CD8-positive, alpha-beta memory T cell (primary cell): Measurements from ENCODE around the gene ANTXR1. TPM values are rescaled to one million over a fixed set of nuclear protein-coding genes. Genes with fewer than 3 reads are reported as not detected.

Source experiments
- CTCF ChIA-PET: fragments of 350-600 bp; sonication (Branson Sonifier 250); formaldehyde crosslinking; loops from one replicate; lab custom pipeline; 2021; ENCODE audit warnings: antibody characterized with exemption; lab: Charles Lee
- POLR2A ChIA-PET: fragments of 350-600 bp; sonication (Branson Sonifier 250); formaldehyde crosslinking; loops from one replicate; lab custom pipeline; 2021; ENCODE audit warnings: antibody characterized with exemption; lab: Charles Lee
- DNase-seq, 5 donors: peaks; one replicate each; pipeline versions ENCODE4 v3.0.0 to v3.0.0-alpha.2; 2020 to 2022; ENCODE audit warnings: mixed read lengths in 1 of 5
- H3K27ac ChIP-seq: one replicate; pipeline ENCODE4 v1.7.0; 2013; ENCODE audit warnings: low read depth, mild to moderate bottlenecking, low read length, moderate library complexity
- H3K27me3 ChIP-seq: 2 replicates; pipeline ENCODE4 v1.7.0; 2013; ENCODE audit warnings: low read length, mild to moderate bottlenecking; ENCODE audit not compliant: insufficient read depth, poor library complexity, severe bottlenecking
- H3K36me3 ChIP-seq: 2 replicates; pipeline ENCODE4 v1.7.0; 2013; ENCODE audit warnings: mild to moderate bottlenecking, low read length, moderate library complexity; ENCODE audit not compliant: insufficient read depth
- H3K4me1 ChIP-seq: 2 replicates; pipeline ENCODE4 v1.7.0; 2013; ENCODE audit warnings: mild to moderate bottlenecking, low read length, moderate library complexity; ENCODE audit not compliant: insufficient read depth
- H3K4me3 ChIP-seq: 2 replicates; pipeline ENCODE4 v1.7.0; 2013; ENCODE audit warnings: mild to moderate bottlenecking, low read length
- H3K9me3 ChIP-seq: 2 replicates; pipeline ENCODE4 v1.7.0; 2013; ENCODE audit warnings: mild to moderate bottlenecking, low read length
- H3K27ac Mint-ChIP-seq, 8 donors: one replicate each; pipeline ENCODE4 v1.8.0; 2020 to 2021; ENCODE audit warnings: mixed read lengths in 8 of 8, mild to moderate bottlenecking in 6 of 8, inconsistent platforms in 3 of 8, moderate library complexity in 3 of 8
- H3K27me3 Mint-ChIP-seq, 2 donors: one replicate each; pipeline ENCODE4 v1.8.0; 2020 to 2021; ENCODE audit warnings: mixed read lengths in 2 of 2, mild to moderate bottlenecking in 1 of 2, moderate library complexity in 1 of 2
- H3K36me3 Mint-ChIP-seq, 3 donors: one replicate each; pipeline ENCODE4 v1.8.0; 2020 to 2021; ENCODE audit warnings: mixed read lengths in 3 of 3, inconsistent platforms in 1 of 3, mild to moderate bottlenecking in 1 of 3
- H3K4me1 Mint-ChIP-seq, 3 donors: one replicate each; pipeline ENCODE4 v1.8.0; 2020 to 2021; ENCODE audit warnings: mixed read lengths in 3 of 3, inconsistent platforms in 1 of 3, mild to moderate bottlenecking in 1 of 3
- H3K4me3 Mint-ChIP-seq, 7 donors: one replicate each; pipeline ENCODE4 v1.8.0; 2020 to 2021; ENCODE audit warnings: mixed read lengths in 7 of 7, mild to moderate bottlenecking in 6 of 7, moderate library complexity in 4 of 7, inconsistent platforms in 2 of 7
- H3K9me3 Mint-ChIP-seq, 5 donors: one replicate each; pipeline ENCODE4 v1.8.0; 2020 to 2022; ENCODE audit warnings: mixed read lengths in 5 of 5, mild to moderate bottlenecking in 3 of 5, moderate library complexity in 2 of 5, inconsistent platforms in 1 of 5
- polyA plus RNA-seq: library from polyadenylated mRNA; unstranded; fragments of 300-500 nt; fragmentation: Illumina TruSeq; gene quantifications from one replicate; pipeline ENCODE4 v1.2.3, GENCODE V29; 2021
- total RNA-seq, 2 experiments: library from RNA; stranded (reverse); gene quantifications; one replicate each; pipeline ENCODE4 v1.2.3, GENCODE V29; 2021

The ANTXR1 gene
- total and polyA plus RNA-seq, 3 experiments from 2014 or later = 0.22 to 0.27 TPM; not detected in 1

DNA sequence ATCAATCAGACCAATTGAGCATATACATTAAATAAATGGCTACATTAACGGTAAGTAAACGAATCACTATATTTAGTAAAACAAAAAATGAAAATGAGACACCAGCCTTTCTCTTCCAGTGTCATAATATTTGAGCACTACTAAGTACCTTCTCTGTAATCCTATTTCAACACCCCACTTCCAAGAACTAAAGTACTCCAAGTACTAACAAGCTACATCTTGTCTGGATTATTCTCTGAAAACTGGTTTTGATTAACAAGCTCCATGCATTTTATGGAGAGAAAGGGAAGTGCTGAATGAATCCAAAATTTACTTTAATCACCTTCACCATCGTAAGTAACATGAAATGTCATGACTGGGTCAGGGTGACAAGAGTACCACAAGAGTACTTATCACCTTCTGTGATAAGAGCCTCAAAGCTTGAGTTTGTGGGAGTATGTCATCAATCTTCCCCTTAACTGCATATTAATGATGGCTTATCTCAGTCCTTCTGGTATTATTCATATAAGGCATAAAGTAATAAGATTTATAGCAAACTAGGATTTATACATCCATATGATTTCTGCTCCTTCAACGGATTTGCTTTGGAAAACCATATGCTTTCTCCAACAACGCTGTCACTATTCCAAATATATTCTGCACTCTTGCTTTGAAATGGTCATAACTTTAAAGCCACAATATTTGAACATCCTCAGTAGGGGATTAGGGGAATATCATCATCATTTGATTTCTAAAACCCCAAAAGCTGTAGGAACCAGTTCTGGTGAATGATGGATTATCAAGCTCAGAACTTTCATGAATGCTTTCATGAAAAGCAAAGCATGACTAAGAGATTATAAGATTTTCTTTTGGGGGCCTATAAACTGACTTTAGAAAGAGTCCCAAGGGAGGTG is 127.0 kb downstream of the ANTXR1 start:
- no peaks in the 10 kb centered on the region for H3K36me3 Mint-ChIP-seq
- H3K4me3 ChIP-seq = no peak overlapping the region
- peaks cover 4 to 37% of the 10 kb centered on the region in 2 donors for H3K27me3 Mint-ChIP-seq
- no peaks in the 10 kb centered on the region for H3K9me3 ChIP-seq
- no peak overlapping the region for H3K27ac Mint-ChIP-seq
- no peaks in the 10 kb centered on the region for H3K36me3 ChIP-seq
- no peak overlapping the region for H3K27ac ChIP-seq
- CTCF ChIA-PET = no interaction called here
- no peak overlapping the region for H3K4me3 Mint-ChIP-seq
- H3K9me3 Mint-ChIP-seq = no peaks in the 10 kb centered on the region
- H3K4me1 Mint-ChIP-seq = no peaks in the 10 kb centered on the region
- POLR2A ChIA-PET = no interaction called here
- no peaks in the 10 kb centered on the region for H3K4me1 ChIP-seq
- H3K27me3 ChIP-seq = no peaks in the 10 kb centered on the region
- DNase-seq = no peak

DNA sequence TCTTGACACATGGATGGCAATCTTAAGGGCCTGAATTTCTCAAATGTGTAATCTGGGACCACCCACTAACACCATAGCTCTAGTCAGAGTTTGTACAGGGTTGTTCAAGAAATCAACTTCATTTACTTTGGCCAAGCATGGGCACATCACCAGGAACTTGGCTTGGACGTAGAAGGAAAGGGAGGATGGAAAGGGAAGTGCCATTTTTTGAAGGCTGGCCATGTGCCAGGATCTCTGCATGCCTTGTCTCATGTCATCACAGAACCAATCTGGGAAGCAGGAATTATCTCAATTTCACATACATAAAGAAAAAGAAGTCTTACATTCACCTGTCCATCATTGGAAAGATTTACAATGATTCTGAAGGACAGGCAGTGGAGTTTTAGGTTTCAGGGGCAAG is 128.1 kb downstream of the ANTXR1 start:
- Mint-ChIP-seq H3K4me1 (no peaks in the 10 kb centered on the region), H3K4me3 (no peak overlapping the region), H3K36me3 (no peaks in the 10 kb centered on the region), H3K9me3 (no peaks in the 10 kb centered on the region), H3K27me3 (peaks cover 4 to 31% of the 10 kb centered on the region in 2 donors), H3K27ac (no peak overlapping the region)
- ChIA-PET POLR2A (no interaction called here), CTCF (no interaction called here)
- H3K36me3 ChIP-seq = no peaks in the 10 kb centered on the region
- H3K27ac ChIP-seq = no peak overlapping the region
- no peak for DNase-seq
- no peak overlapping the region for H3K4me3 ChIP-seq
- no peaks in the 10 kb centered on the region for H3K4me1 ChIP-seq
- no peaks in the 10 kb centered on the region for H3K27me3 ChIP-seq
- H3K9me3 ChIP-seq = no peaks in the 10 kb centered on the region

DNA sequence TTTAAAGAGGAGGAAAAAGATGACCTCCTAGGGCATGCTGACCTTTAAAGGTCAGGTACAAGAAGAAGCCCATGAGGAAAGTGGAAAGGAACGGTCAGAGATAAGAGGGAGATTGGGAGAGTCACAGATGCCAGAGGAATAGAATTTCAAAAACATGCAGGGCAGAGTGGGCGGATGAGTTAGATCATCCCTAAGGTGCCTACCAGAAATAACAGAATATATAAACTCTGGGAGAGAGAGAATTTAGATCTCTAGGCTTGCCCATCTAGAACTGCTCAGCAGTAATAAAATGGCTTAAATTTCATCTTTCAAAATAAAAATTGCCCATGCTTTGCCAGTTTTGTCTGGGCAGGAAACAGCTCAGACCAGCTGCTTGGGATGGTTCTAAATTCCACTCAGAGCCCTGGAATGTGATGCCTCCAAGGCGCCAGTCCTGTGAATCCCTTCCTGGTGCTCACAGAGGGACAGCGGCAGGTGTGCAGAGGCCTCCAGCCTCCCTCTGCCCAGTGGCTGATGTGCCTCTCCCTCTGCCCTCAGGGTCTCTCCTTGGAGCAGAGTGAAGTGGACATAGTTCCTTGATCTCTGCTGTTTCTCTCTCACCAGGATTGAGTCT is 130.9 kb downstream of the ANTXR1 start:
- Mint-ChIP-seq H3K27ac (no peak overlapping the region), H3K9me3 (no peaks in the 10 kb centered on the region), H3K27me3 (peaks cover 4 to 24% of the 10 kb centered on the region in 2 donors), H3K4me1 (no peaks in the 10 kb centered on the region), H3K36me3 (no peaks in the 10 kb centered on the region), H3K4me3 (no peak overlapping the region)
- ChIA-PET CTCF (no interaction called here), POLR2A (no interaction called here)
- Histone ChIP-seq H3K36me3 (no peaks in the 10 kb centered on the region), H3K27me3 (no peaks in the 10 kb centered on the region), H3K9me3 (no peaks in the 10 kb centered on the region), H3K27ac (no peak overlapping the region), H3K4me1 (no peaks in the 10 kb centered on the region), H3K4me3 (no peak overlapping the region)
- no peak for DNase-seq

DNA sequence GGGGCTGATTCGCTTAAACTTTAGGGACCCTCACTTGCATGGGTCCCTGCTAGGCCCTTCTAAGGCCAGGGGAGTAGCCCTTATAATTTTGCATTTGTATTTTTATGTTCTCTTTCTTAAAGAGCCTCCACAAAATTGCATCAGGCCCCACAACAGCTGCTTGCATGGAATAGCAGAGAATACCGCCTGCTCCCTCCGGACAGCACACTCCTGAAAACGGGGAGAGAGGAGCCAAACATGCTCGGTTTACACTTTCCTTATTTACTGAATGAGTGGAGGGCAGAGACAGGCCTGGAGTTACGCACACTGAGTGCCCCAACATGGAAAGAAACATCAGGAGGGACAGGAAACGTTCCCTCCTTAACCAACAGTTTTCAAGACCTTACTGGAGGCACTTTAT is 132.2 kb downstream of the ANTXR1 start:
- Mint-ChIP-seq H3K4me3 (no peak overlapping the region), H3K27me3 (peaks cover 2 to 28% of the 10 kb centered on the region in 2 donors), H3K36me3 (no peaks in the 10 kb centered on the region), H3K27ac (no peak overlapping the region), H3K4me1 (no peaks in the 10 kb centered on the region), H3K9me3 (no peaks in the 10 kb centered on the region)
- POLR2A ChIA-PET = no interaction called here
- Histone ChIP-seq H3K36me3 (no peaks in the 10 kb centered on the region), H3K4me3 (no peak overlapping the region), H3K9me3 (no peaks in the 10 kb centered on the region), H3K27ac (no peak overlapping the region), H3K4me1 (no peaks in the 10 kb centered on the region), H3K27me3 (no peaks in the 10 kb centered on the region)
- CTCF ChIA-PET = no interaction called here
- no peak for DNase-seq

DNA sequence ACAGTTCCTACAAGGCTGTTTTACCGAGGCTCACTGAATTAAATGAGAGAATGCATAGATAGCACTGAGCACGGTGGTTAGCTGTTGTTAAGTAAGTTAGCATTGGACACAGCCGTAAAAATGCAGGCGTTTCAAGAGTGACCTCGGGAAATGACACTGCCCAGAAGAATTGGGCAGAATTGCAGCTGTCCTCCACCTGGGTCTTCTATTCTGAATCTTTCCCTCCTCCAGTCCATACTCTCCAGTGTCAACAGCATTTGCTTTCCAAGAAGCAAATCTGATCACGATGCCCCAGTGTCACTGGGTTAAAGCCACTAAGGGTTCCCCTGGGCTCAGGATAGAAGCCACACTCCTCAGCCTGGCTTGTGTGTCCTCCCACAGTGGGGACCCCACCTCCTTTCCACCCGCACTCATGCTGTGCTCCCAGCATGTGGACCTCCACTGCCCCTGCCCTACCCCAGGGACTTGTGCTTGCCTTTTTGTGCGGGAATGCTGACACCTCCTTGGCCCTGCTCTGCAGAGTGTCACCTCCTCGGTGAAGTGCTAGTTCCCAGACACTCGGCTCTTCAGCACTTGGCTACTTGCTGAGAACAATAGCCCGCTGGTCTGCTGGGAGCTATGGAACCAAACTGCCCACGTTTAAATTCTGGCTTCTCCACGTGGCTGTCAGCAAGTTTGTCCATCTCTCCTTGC is 135.0 kb downstream of the ANTXR1 start:
- DNase-seq = no peak
- ChIA-PET POLR2A (no interaction called here), CTCF (no interaction called here)
- Histone ChIP-seq H3K9me3 (no peaks in the 10 kb centered on the region), H3K27me3 (no peaks in the 10 kb centered on the region), H3K36me3 (no peaks in the 10 kb centered on the region), H3K4me3 (no peak overlapping the region), H3K27ac (no peak overlapping the region), H3K4me1 (no peaks in the 10 kb centered on the region)
- Mint-ChIP-seq H3K4me3 (no peak overlapping the region), H3K9me3 (no peaks in the 10 kb centered on the region), H3K4me1 (no peaks in the 10 kb centered on the region), H3K27me3 (peaks cover 2 to 32% of the 10 kb centered on the region in 2 donors), H3K27ac (no peak overlapping the region), H3K36me3 (no peaks in the 10 kb centered on the region)

DNA sequence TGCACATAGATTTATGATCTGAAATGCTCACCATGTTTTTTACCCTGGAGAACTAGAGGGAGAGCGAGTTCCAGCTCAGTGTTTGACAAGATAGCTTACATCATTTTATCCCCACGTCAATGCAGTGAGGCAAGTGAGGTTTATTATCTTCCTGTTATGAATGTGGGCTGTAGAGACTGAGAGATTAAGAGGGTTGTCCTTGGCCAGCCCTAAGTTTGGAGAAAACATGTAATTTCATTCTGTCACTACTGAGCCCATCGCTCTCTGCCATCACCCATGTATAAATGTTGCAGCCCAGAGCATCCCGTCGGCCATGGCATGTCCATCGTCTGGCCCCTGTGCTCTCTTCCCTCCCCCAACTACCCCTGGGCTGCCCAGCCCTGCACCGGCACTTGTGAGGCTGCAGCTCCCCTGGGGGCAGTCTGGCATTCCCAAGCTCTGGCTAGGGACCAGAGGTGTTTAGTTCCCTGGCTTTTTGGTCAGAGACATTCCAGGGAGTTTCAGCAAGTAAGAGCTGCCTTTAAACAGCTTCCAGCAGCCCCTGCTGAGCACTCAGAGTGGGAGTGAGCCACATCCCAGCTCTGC is 136.7 kb downstream of the ANTXR1 start:
- Mint-ChIP-seq H3K4me1 (no peaks in the 10 kb centered on the region), H3K27me3 (peaks cover 6 to 23% of the 10 kb centered on the region in 2 donors), H3K9me3 (no peaks in the 10 kb centered on the region), H3K27ac (no peak overlapping the region), H3K4me3 (no peak overlapping the region), H3K36me3 (no peaks in the 10 kb centered on the region)
- H3K4me1 ChIP-seq = no peaks in the 10 kb centered on the region
- no peak for DNase-seq
- POLR2A ChIA-PET = no interaction called here
- no peaks in the 10 kb centered on the region for H3K27me3 ChIP-seq
- no peak overlapping the region for H3K4me3 ChIP-seq
- H3K9me3 ChIP-seq = no peaks in the 10 kb centered on the region
- CTCF ChIA-PET = no interaction called here
- no peak overlapping the region for H3K27ac ChIP-seq
- no peaks in the 10 kb centered on the region for H3K36me3 ChIP-seq

DNA sequence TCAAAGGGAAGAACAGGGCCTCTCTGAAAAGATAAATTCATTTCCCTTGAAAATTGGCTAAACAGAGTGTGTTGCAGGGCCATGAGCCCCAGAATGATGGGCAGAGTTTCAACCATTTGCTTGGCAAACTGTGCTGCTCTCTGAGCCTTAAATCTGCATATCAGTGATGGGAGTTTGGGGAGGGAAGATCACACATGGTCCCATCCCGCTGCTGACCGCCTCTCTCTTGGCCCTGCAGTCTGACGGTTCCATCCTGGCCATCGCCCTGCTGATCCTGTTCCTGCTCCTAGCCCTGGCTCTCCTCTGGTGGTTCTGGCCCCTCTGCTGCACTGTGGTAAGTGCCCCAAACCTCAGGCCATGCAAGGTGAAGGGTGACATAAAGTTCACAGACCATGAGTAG is 139.0 kb downstream of the ANTXR1 start:
- Histone ChIP-seq H3K27me3 (no peaks in the 10 kb centered on the region), H3K9me3 (no peaks in the 10 kb centered on the region), H3K27ac (no peak overlapping the region), H3K36me3 (no peaks in the 10 kb centered on the region), H3K4me3 (no peak overlapping the region), H3K4me1 (no peaks in the 10 kb centered on the region)
- Mint-ChIP-seq H3K4me1 (no peaks in the 10 kb centered on the region), H3K9me3 (no peaks in the 10 kb centered on the region), H3K36me3 (no peaks in the 10 kb centered on the region), H3K4me3 (no peak overlapping the region), H3K27ac (no peak overlapping the region), H3K27me3 (peaks cover 4 to 21% of the 10 kb centered on the region in 2 donors)
- ChIA-PET POLR2A (no interaction called here), CTCF (no interaction called here)
- DNase-seq = no peak
